GM12878 (cell line): ENCODE results near the gene RBP3.

Experiments
- CTCF ChIP-seq, 3 experiments: IDR thresholded peaks in 2 of 3; conservative IDR thresholded peaks in 1 of 3; 2 replicates each; pipeline ENCODE4 v1.5.1; 2011; ENCODE audit warnings: low read depth in 3 of 3, low read length in 3 of 3, mild to moderate bottlenecking in 3 of 3, control low read depth in 2 of 3, moderate library complexity in 2 of 3, inconsistent platforms in 1 of 3, mixed read lengths in 1 of 3; ENCODE audit not compliant: control insufficient read depth in 2 of 3, insufficient read depth in 1 of 3; ENCODE audit errors: extremely low read depth in 1 of 3
- GABPA ChIP-seq: IDR thresholded peaks from 2 replicates; pipeline ENCODE4 v1.6.1; 2014; ENCODE audit warnings: antibody characterized with exemption, low read depth, mild to moderate bottlenecking, inconsistent platforms
- MTA3 ChIP-seq: IDR thresholded peaks from 2 replicates; pipeline ENCODE4 v1.6.1; 2012; ENCODE audit warnings: low read length, inconsistent platforms, borderline replicate concordance
- MYC ChIP-seq: IDR thresholded peaks from 2 replicates; pipeline ENCODE4 v1.6.1; 2011; ENCODE audit warnings: mild to moderate bottlenecking, low read length, moderate library complexity, inconsistent platforms; ENCODE audit not compliant: insufficient read depth, insufficient replicate concordance, insufficient read length, severe bottlenecking
- POLR2A ChIP-seq: IDR thresholded peaks from 2 replicates; pipeline ENCODE4 v1.6.1; 2011; ENCODE audit warnings: low read depth, mild to moderate bottlenecking, low read length
- RBBP5 ChIP-seq: fragments of 200-600 bp; sonication (generic); conservative IDR thresholded peaks from 2 replicates; pipeline ENCODE4 v1.6.1; 2016
- SMC3 ChIP-seq: IDR thresholded peaks from 2 replicates; pipeline ENCODE4 v1.6.1; 2011; ENCODE audit warnings: low read length, improper control_type of control experiment, borderline replicate concordance
- SP1 ChIP-seq: IDR thresholded peaks from one replicate; pipeline ENCODE4 v1.6.1; 2011; ENCODE audit warnings: low read depth, low read length
- SPI1 ChIP-seq: IDR thresholded peaks from 2 replicates; pipeline ENCODE4 v1.6.1; 2011; ENCODE audit warnings: low read depth, mild to moderate bottlenecking, low read length, moderate library complexity, borderline replicate concordance; ENCODE audit not compliant: insufficient read depth
- SREBF1 ChIP-seq: IDR thresholded peaks from 2 replicates; pipeline ENCODE4 v1.6.1; 2012; ENCODE audit warnings: mild to moderate bottlenecking, low read length
- ZBTB4 ChIP-seq: fragments of 450-650 bp; formaldehyde crosslinking; IDR thresholded peaks from 2 replicates; pipeline ENCODE4 v1.4.0; 2022; ENCODE audit warnings: mild to moderate bottlenecking, moderate library complexity
- ZNF274 ChIP-seq: IDR thresholded peaks from one replicate; pipeline ENCODE4 v1.8.0; 2011; ENCODE audit not compliant: insufficient read length, insufficient read depth

- TF ChIP-seq SPI1 (no peak), CTCF (IDR thresholded peaks at IDR 0.05 in 2 of 3, conservative IDR thresholded peaks at IDR 0.05 in 1 of 3; ENCODE audit: control insufficient read depth in 2 of 3, extremely low read depth in 1 of 3, insufficient read depth in 1 of 3, low read depth in 3 of 3, low read length in 3 of 3) (no peak), POLR2A (no peak), ZNF274 (no peak), SREBF1 (no peak), RBBP5 (no peak), SMC3 (no peak), MTA3 (no peak), ZBTB4 (CRISPR knock-in tag) (no peak), SP1 (no peak), GABPA (no peak), MYC (no peak)
Observed at GRCh38 chr10:47311193-47311931, 36.8 kb upstream of the RBP3 start.
